ENCODE results near the gene PLPPR3.
"Not testable (repeated sequence)": the region's sequence is repeated elsewhere in the genome, so short reads cannot be mapped to it uniquely, and the experiment has no call there.

The PLPPR3 gene

DNA sequence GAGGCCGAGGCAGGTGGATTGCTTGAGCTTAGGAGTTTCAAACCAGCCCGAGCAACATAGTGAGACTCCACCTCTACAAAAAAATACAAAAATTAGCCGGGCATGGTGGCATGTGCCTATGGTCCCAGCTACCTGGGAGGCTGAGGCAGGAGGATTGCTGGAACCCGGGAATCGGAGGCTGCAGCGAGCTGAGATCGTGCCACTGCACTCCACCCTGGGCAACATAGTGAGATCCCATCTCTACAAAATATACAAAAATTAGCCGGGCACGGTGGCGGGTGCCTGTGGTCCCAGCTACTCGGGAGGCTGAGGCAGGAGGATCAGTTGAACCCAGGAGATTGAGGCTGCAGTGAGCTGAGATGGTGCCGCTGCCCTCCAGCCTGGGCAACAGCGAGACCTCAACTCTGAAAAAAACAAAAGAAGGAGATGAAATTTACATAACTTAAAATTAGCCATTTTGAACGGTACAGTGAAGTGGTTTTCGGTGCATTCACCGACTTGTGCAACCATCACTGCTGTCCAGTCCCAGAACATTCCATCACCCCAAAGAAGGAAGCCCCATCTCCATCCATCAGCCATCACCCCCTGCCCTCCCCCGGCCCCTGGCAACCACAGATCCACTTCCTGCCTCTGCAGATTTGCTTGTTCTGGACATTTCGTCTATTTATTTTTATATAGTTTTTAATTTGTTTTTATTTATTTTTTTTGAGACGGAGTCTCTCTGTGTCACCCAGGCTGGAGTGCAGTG, 4.3 kb upstream of the PLPPR3 start:
- no peak overlapping the region for H3K4me3 ChIP-seq (ENCODE audit: control insufficient read depth, low read depth, low read length)
- DNase-seq (ENCODE audit: low read depth), result no peak
- TF ChIP-seq, protein P1, sequence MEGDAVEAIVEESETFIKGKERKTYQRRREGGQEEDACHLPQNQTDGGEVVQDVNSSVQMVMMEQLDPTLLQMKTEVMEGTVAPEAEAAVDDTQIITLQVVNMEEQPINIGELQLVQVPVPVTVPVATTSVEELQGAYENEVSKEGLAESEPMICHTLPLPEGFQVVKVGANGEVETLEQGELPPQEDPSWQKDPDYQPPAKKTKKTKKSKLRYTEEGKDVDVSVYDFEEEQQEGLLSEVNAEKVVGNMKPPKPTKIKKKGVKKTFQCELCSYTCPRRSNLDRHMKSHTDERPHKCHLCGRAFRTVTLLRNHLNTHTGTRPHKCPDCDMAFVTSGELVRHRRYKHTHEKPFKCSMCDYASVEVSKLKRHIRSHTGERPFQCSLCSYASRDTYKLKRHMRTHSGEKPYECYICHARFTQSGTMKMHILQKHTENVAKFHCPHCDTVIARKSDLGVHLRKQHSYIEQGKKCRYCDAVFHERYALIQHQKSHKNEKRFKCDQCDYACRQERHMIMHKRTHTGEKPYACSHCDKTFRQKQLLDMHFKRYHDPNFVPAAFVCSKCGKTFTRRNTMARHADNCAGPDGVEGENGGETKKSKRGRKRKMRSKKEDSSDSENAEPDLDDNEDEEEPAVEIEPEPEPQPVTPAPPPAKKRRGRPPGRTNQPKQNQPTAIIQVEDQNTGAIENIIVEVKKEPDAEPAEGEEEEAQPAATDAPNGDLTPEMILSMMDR (conservative IDR thresholded peaks at IDR 0.05; ENCODE audit: control insufficient read depth, insufficient read depth, low read depth, low read length), result no peak

DNA sequence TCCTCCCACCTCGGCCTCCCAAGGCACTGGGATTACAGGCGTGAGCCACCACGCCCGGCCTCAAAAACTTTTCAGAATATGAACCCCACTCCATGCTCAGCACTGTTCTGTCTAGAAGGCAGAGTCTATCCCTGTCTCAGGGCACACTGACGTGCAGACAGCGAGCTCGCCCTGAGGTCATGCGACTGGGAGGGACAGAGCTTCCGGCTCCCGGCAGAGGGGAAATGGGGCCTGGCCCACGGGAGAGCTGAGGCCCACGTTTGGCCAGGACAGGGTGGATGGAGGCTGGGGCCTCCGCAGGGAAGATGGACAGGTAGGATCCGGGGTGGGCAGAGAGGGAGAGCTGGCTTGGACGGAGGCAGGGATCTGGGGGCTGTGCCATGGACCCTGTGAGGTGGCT, 3.1 kb upstream of the PLPPR3 start:
- no peak overlapping the region for H3K4me3 ChIP-seq (ENCODE audit: control insufficient read depth, low read depth, low read length)
- DNase-seq (ENCODE audit: low read depth), result no peak
- TF ChIP-seq, protein P1 (conservative IDR thresholded peaks at IDR 0.05; ENCODE audit: control insufficient read depth, insufficient read depth, low read depth, low read length), result no peak

DNA sequence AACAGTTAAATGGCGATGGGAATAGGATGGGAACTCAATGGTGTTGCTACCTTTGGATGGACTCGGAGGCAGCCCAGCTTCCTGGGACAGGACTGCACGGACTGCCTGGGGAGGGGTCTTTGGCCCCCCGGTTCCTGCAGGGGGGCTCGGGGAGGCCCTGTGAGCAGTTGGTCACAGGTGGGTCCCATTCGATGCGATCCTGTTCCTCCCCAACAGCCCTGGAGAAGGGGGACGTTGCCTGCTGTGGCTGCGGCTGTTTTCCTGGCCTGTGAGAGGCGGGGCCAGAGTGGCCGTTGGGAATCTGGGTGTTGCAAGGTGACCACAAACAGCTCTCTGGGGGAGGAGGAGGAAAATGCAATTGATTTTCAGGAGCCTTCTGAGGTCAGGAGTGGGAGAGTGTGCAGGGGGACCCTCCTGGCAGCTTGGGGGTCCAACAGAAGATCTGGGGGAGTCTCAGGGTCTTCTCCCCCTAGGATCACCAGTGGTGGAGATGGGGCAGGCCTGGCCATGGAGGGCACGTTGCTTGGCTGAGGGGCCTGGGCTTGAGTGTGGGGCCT, 1.9 kb upstream of the PLPPR3 start:
- TF ChIP-seq, protein P1 (conservative IDR thresholded peaks at IDR 0.05; ENCODE audit: control insufficient read depth, insufficient read depth, low read depth, low read length), result no peak

DNA sequence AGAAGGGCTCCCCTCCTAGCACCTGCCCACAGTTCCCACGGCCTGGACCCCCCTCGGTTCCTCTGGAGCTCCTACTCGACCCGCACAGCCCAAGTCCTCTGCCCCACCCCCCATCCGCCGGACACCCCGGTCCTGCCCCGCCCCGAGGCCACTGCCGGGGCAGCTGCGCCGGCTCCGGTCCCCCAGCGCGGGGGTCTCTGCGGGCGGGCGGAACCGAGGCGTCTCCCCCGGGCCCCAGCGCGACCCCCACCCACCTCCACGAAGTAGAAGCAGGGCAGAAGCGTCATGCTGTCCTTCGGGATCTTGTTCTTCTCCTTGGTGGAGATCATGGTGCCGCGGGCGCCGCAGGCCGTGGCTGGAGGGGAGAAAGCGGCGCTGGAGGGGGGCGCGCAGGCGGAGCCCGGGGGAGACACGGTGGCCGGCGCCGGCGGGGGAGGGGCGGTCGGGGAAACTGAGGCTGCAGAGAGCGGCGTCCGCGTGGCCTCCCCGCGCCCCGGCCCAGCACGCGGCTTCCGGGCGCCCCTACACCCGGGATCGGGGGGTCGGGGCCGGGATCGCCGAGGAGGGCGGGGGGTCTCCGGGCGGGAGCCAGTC, 427 bp downstream of the PLPPR3 start:
- DNase-seq (ENCODE audit: low read depth), result no peak
- no peak overlapping the region for H3K4me3 ChIP-seq (ENCODE audit: control insufficient read depth, low read depth, low read length)
- TF ChIP-seq, protein P1 (conservative IDR thresholded peaks at IDR 0.05; ENCODE audit: control insufficient read depth, insufficient read depth, low read depth, low read length), result no peak

More for the DNA sequence above, 1.9 kb upstream of the PLPPR3 start:
- no peak for DNase-seq (ENCODE audit: low read depth)
- no peak overlapping the region for H3K4me3 ChIP-seq (ENCODE audit: control insufficient read depth, low read depth, low read length)

DNA sequence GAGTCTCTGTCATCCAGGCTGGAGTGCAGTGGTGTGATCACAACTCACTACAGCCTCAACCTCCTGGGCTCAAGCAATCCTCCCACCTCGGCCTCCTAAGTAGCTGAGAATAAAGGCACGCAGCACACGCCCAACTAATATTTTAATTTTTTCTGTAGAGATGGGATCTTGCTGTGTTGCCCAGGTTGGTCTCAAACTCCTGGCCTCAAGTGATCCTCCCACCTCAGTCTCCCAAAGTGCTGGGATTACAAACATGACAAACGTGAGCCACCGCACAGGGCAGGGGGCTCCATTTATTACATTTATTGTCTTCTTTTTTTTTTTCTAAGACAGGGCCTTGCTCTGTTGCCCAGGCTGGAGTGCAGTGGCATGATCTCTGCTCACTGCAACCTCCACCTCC, 1.5 kb downstream of the PLPPR3 start:
- not testable (repeated sequence) for H3K4me3 ChIP-seq (ENCODE audit: control insufficient read depth, low read depth, low read length); DNase-seq (ENCODE audit: low read depth)

DNA sequence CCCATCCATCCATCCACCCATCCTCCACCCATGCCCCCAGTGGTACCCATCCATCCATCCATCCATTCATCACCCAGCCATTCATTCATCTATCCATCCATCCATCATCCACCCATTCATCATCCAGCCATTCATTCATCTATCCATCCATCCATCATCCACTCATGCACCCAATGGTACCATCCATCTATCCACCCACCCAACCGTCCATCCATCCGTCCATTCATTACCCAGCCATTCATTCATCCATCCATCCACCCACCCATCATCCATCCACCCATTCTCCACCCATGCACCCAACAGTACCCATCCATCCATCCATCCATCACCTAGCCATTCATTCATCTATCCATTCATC, 5.3 kb downstream of the PLPPR3 start:
- TF ChIP-seq, protein P1 (conservative IDR thresholded peaks at IDR 0.05; ENCODE audit: control insufficient read depth, insufficient read depth, low read depth, low read length), result no peak
- no peak overlapping the region for H3K4me3 ChIP-seq (ENCODE audit: control insufficient read depth, low read depth, low read length)
- no peak for DNase-seq (ENCODE audit: low read depth)

DNA sequence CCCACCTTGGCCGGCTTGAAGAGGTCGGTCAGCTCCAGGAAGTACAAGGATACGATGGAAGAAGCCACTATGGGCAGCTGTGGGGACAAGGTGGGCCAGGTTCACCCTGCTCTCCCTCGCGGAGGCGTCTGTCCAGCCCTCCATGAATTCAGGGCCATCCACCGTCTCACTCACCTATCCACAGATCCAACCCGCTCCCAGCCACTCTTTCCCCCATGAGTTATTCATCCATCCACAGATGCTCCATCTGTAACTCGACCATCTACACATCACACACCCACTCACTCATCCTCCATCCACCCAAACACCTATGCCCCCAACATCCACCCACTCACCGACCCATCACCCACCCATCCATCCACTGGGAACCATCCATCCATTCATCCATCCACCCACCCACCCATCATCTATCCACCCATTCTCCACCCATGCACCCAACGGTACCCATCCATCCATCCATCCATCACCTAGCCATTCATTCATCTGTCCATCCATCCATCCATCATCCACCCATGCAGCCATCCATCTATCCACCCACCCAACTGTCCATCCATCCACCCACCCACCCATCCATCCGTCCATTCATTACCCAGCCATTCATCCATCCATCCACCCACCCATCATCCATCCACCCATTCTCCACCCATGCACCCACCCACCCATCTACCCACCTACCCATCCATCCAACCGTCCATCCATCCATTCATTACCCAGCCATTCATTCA, 5.8 kb downstream of the PLPPR3 start:
- H3K4me3 ChIP-seq (ENCODE audit: control insufficient read depth, low read depth, low read length), result no peak overlapping the region
- DNase-seq (ENCODE audit: low read depth), result no peak
- TF ChIP-seq, protein P1 (conservative IDR thresholded peaks at IDR 0.05; ENCODE audit: control insufficient read depth, insufficient read depth, low read depth, low read length), result no peak

Data from fibroblast of mammary gland (primary cell).